ENCODE measurements around the gene TMEM258.

TMEM258 gene

GRCh38 chr11:61769946-61770683, 22.3 kb downstream of the TMEM258 start:
- no peak for TF ChIP-seq Cebpa-rat (IDR thresholded peaks at IDR 0.05)
- Histone ChIP-seq H3K27ac (no peak overlapping the region), H3K4me3 (no peak overlapping the region), H3K9ac (no peak overlapping the region), H3K9me3 (no peaks in the 10 kb centered on the region), H4K20me1 (no peaks in the 10 kb centered on the region), H3K4me1 (peaks cover 36% of the 10 kb centered on the region), H3K4me2 (no peak overlapping the region), H3K36me3 (no peaks in the 10 kb centered on the region), H3K27me3 (no peaks in the 10 kb centered on the region)

GRCh38 chr11:61769169-61769920, 23.1 kb downstream of the TMEM258 start:
- H3K4me2 ChIP-seq: peak overlapping the region; percentile 63
- no peak for TF ChIP-seq Cebpa-rat (IDR thresholded peaks at IDR 0.05)
- no peaks in the 10 kb centered on the region for H4K20me1 ChIP-seq
- no peaks in the 10 kb centered on the region for H3K9me3 ChIP-seq
- no peak overlapping the region for H3K4me3 ChIP-seq
- H3K36me3 ChIP-seq: no peaks in the 10 kb centered on the region
- H3K27ac ChIP-seq: peak overlapping the region; percentile 62
- no peaks in the 10 kb centered on the region for H3K27me3 ChIP-seq
- peaks cover 29% of the 10 kb centered on the region for H3K4me1 ChIP-seq
- 0 out of 2 replicates have a peak overlapping the region, but pooled peaks have one; percentile 41 for H3K9ac ChIP-seq

- H3K36me3 ChIP-seq: no peaks in the 10 kb centered on the region
- peak overlapping the region; percentile 62 for H3K27ac ChIP-seq
- TF ChIP-seq Cebpa-rat (IDR thresholded peaks at IDR 0.05): no peak
- H3K27me3 ChIP-seq: no peaks in the 10 kb centered on the region
- no peaks in the 10 kb centered on the region for H3K9me3 ChIP-seq
- H3K4me3 ChIP-seq: no peak overlapping the region
- peaks cover 25% of the 10 kb centered on the region for H3K4me1 ChIP-seq
- 0 out of 2 replicates have a peak overlapping the region, but pooled peaks have one; percentile 41 for H3K9ac ChIP-seq
- peak overlapping the region; percentile 63 for H3K4me2 ChIP-seq
- H4K20me1 ChIP-seq: no peaks in the 10 kb centered on the region
These were observed 23.9 kb downstream of the TMEM258 start for GRCh38 chr11:61768376-61769076.

GRCh38 chr11:61766353-61766841, 26.0 kb downstream of the TMEM258 start:
- Histone ChIP-seq H4K20me1 (no peaks in the 10 kb centered on the region), H3K27ac (no peak overlapping the region), H3K27me3 (no peaks in the 10 kb centered on the region), H3K36me3 (no peaks in the 10 kb centered on the region), H3K4me1 (peaks cover 19% of the 10 kb centered on the region), H3K4me2 (no peak overlapping the region), H3K4me3 (no peak overlapping the region), H3K9me3 (no peaks in the 10 kb centered on the region), H3K9ac (no peak overlapping the region)
- TF ChIP-seq Cebpa-rat (IDR thresholded peaks at IDR 0.05): no peak

GRCh38 chr11:61765550-61766253, 26.7 kb downstream of the TMEM258 start:
- H4K20me1 ChIP-seq: no peaks in the 10 kb centered on the region
- H3K27ac ChIP-seq: no peak overlapping the region
- no peak overlapping the region for H3K9ac ChIP-seq
- H3K36me3 ChIP-seq: no peaks in the 10 kb centered on the region
- H3K4me3 ChIP-seq: no peak overlapping the region
- peaks cover 19% of the 10 kb centered on the region for H3K4me1 ChIP-seq
- no peak for TF ChIP-seq Cebpa-rat (IDR thresholded peaks at IDR 0.05)
- H3K4me2 ChIP-seq: no peak overlapping the region
- no peaks in the 10 kb centered on the region for H3K27me3 ChIP-seq
- H3K9me3 ChIP-seq: no peaks in the 10 kb centered on the region

- H3K9me3 ChIP-seq: no peaks in the 10 kb centered on the region
- H3K4me3 ChIP-seq: no peak overlapping the region
- no peak overlapping the region for H3K4me2 ChIP-seq
- peaks cover 19% of the 10 kb centered on the region for H3K4me1 ChIP-seq
- H3K27ac ChIP-seq: no peak overlapping the region
- H3K9ac ChIP-seq: no peak overlapping the region
- no peaks in the 10 kb centered on the region for H3K36me3 ChIP-seq
- no peaks in the 10 kb centered on the region for H3K27me3 ChIP-seq
- no peak for TF ChIP-seq Cebpa-rat (IDR thresholded peaks at IDR 0.05)
- H4K20me1 ChIP-seq: no peaks in the 10 kb centered on the region
These were observed 27.7 kb downstream of the TMEM258 start for GRCh38 chr11:61764606-61765260.

- Histone ChIP-seq H3K27me3 (no peaks in the 10 kb centered on the region), H3K27ac (no peak overlapping the region), H3K9ac (no peak overlapping the region), H4K20me1 (no peaks in the 10 kb centered on the region), H3K9me3 (no peaks in the 10 kb centered on the region), H3K4me3 (no peak overlapping the region), H3K4me2 (no peak overlapping the region), H3K4me1 (peaks cover 15% of the 10 kb centered on the region), H3K36me3 (no peaks in the 10 kb centered on the region)
- no peak for TF ChIP-seq Cebpa-rat (IDR thresholded peaks at IDR 0.05)
These were observed 28.3 kb downstream of the TMEM258 start for GRCh38 chr11:61763930-61764605.

- TF ChIP-seq Cebpa-rat (IDR thresholded peaks at IDR 0.05): no peak
- H3K27me3 ChIP-seq: no peaks in the 10 kb centered on the region
- no peak overlapping the region for H3K27ac ChIP-seq
- H3K9me3 ChIP-seq: no peaks in the 10 kb centered on the region
- H3K36me3 ChIP-seq: no peaks in the 10 kb centered on the region
- no peak overlapping the region for H3K4me2 ChIP-seq
- H3K4me3 ChIP-seq: no peak overlapping the region
- no peak overlapping the region for H3K9ac ChIP-seq
- H4K20me1 ChIP-seq: no peaks in the 10 kb centered on the region
- peaks cover 5% of the 10 kb centered on the region for H3K4me1 ChIP-seq
These were observed 29.6 kb downstream of the TMEM258 start for GRCh38 chr11:61762798-61763197.
